NCI-H774 (cell line): ENCODE measurements around the gene TMEM45A.
"Not testable (repeated sequence)": the region's sequence is repeated elsewhere in the genome, so short reads cannot be mapped to it uniquely, and the experiment has no call there.

Experiments used
- DNase-seq: peaks from one replicate; lab custom pipeline; 2025; lab: John Stamatoyannopoulos, UW

Gene TMEM45A

GRCh38 chr3:100486808-100487207 lies 5.6 kb upstream of the TMEM45A start:
- no peak for DNase-seq

DNA sequence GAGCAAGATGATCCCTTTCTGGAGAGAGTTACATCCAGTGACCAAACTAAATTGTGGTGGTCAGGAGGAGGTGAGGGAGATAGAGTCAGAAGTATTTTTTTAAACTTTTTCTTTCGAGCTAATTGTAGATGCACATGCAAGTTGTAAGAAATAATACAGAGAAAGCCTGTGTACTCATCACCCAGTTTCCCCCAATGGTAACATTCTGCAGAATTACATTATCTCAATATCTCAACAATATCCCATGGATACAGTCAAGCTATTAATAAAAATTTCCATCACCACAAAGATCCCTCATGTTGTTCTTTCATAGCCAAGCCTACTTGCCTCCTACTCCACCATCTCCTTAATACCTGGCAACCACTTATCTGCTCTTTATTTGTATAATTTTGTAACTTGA lies 3.3 kb upstream of the TMEM45A start:
- no peak for DNase-seq

- no peak for DNase-seq
Measured at GRCh38 chr3:100496711-100497261, 4.4 kb downstream of the TMEM45A start.

DNA sequence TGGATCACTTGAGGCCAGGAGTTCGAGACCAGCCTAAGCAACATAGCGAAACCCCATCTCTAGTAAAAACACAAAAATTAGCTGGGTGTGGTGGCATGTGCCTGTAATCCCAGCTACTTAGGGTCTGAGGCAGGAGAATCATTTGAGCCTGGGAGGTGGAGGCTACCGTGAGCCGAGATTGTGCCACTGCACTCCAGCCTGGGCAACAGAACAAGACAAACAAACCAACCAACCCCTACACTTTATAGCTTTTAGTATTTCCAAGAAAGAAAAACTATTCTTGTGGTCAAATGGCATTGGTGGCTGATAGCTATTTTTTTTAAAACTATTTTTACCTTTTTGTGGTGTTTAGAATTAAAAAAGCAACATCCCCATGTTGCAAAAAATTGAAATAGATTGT lies 7.2 kb downstream of the TMEM45A start:
- no peak for DNase-seq

GRCh38 chr3:100500320-100500880 lies 8.0 kb downstream of the TMEM45A start:
- DNase-seq = no peak

- DNase-seq = no peak
Measured at GRCh38 chr3:100503448-100503847, 11.0 kb downstream of the TMEM45A start.

DNA sequence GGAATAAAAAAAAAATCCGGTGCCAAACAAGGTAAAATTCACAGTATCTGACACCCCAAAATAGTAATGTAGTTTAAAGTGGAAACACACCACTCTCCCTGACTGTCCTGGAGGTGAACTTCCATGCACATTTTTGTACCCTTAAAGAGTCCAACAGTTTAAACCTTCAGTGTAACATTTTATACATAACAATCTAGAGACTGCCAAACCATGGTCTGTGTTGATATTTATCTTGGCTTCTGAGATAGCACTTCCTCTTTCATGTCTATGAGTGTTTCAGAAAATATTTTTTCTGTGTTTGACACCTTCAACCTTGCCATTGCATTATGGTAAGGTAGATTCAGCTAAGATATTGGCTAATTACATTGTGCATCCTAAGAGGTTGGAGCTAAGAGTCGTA lies 13.9 kb downstream of the TMEM45A start:
- no peak for DNase-seq

GRCh38 chr3:100509818-100510217 lies 17.4 kb downstream of the TMEM45A start:
- not testable (repeated sequence) for DNase-seq

GRCh38 chr3:100516232-100516631 lies 23.8 kb downstream of the TMEM45A start:
- no peak for DNase-seq

GRCh38 chr3:100516838-100517237 lies 24.4 kb downstream of the TMEM45A start:
- no peak for DNase-seq

DNA sequence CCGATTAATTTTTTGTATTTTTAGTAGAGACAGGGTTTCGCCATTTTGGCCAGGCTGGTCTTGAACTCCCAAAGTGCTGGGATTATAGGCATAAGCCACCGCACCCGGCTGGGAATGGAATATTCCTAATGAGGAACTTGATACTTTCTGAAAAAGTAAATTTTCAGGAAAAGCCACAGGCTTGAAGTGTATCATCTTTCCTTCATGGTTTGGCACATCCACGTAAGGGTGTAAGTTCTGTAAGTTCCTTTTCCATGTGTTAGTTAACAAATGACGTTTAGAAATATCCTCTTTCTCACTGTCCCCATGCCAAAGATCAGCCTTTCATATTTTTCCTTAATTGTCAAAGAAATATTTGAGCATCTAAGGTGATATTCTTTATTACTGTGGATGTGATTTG lies 24.9 kb downstream of the TMEM45A start:
- no peak for DNase-seq

DNA sequence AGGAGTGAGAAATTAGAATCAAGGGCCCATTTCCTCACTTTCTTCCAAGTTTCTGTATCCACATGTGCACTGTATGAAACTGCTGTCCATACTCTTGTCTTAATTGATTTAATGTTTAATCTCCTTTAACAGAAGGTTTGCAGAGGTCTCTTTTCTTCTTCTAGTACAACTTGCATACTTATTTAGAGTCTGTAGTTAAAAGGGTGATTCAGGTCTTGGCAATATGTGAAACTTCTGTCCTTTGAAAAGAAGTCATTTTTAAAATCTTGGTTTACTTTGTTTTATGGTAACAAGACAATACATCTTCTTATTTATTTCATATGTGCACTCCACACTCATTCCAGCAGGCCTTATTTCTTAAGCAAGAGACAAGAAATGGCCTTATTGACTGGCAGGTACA lies 25.8 kb downstream of the TMEM45A start:
- DNase-seq = no peak

DNA sequence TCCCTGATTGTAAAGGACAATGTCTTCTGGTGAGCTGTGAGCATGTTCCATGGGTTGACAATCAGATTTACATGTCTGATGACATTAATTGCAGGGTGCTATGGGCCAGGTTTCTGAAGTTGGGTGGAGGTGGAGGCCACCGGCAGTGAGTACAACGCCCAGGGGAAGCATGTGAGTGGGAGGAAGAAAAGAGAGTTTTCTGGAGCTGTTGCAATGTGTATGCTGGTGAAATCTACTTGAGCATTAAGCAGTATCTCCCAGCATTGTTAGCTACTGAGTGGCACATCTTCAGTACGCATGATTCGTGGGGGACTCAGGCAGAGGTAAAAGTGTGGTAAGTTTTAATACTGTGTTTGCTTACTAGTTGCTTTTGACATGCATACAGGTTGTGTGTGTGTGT lies 26.6 kb downstream of the TMEM45A start:
- no peak for DNase-seq

GRCh38 chr3:100521439-100521845 lies 29.0 kb downstream of the TMEM45A start:
- no peak for DNase-seq

DNA sequence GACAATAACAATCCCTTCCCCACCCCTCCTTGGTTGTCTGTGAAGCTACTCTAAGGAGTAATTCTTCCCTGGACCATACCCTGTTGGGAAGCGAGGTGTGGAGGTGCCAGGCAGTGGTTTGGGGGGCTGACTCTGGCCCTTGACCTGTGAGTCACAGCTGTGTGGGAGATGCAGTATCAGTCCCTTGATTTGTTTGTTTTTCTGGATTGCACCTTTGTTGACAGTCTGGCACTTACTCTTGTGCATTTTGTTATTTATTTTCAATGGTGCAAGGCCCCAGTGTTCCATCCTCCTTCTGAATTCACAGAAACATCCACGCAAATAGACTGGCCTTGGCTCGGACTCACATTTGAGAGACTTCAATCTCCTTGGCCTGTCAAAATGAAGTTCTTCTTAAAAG lies 29.7 kb downstream of the TMEM45A start:
- no peak for DNase-seq

GRCh38 chr3:100523050-100523760 lies 30.8 kb downstream of the TMEM45A start:
- no peak for DNase-seq

DNA sequence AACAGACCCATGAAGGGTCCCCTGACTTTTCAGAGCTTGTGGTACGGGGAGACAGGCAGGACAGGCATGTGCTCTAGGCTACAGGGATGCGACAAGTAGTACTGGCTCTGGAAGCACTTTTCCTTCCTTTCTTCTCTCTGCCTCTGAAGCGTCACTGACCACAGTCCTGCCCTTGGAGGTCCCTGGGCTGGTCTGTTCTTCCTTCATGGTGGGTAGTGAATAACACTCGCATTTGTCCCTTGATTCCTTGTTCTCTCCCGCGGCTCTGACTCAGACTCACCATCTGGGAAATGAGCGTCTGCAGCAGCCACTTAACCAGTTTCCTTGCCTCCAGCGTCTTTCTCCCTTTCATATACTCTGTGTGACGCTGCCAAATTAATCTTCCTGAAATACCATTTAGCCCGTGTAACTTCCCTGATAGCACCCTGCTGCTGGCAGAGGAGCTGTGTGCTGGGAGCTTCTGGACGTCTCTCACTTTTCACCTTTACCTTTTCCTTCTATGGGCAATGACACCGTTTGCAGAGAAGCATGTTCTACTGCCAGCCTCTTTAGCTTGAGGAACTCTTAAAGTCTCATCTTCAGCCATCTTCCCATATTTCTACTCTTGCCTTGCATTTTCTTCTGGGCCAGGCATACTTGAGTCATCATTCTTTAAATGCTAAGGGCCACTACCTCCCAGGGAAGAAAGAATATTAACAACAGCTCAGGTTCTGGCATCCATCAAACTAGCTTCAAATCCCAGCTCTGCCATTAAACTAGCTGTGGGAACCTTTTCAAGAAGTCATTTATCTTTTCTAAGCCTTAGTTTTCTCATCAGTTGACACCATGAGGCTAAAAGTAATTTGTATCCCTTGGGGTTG lies 33.6 kb downstream of the TMEM45A start:
- DNase-seq = no peak

GRCh38 chr3:100526613-100527346 lies 34.4 kb downstream of the TMEM45A start:
- no peak for DNase-seq

DNA sequence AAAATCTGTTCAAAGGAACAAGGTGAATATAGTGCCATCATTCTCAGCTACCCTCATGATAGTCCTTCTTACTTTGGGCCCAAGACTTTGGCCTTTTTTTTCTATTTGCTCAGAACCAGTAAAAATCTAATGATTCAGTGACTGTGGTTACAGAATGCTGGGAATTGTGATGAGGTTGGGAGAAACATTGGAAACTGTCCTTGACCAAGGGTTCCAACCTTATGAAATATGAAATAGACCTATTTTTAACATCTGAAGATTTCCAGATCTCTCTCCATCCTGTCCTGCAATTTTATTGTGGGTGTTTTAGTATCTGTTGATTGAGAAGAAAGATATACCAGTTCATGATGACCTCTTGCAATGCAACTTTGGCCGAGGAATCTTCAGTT lies 34.9 kb downstream of the TMEM45A start:
- DNase-seq = no peak

DNA sequence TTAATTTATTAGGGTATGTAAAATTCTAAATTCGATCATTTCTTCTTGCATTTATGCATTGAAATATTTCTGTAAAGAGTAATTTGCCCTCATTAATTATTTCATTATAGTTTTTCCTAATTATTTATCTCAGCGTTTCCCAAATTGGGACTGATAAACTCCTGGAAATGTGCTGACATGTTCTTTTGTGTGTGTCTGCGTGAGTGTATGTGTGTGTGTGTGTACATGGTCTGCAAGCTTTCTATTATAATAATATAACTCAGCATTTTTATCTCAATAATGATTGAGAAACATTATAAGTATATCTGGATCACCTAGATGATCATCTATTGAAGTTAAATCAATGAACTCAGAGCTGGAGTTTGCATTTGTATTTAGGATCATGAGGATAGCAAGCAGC lies 38.7 kb downstream of the TMEM45A start:
- no peak for DNase-seq

DNA sequence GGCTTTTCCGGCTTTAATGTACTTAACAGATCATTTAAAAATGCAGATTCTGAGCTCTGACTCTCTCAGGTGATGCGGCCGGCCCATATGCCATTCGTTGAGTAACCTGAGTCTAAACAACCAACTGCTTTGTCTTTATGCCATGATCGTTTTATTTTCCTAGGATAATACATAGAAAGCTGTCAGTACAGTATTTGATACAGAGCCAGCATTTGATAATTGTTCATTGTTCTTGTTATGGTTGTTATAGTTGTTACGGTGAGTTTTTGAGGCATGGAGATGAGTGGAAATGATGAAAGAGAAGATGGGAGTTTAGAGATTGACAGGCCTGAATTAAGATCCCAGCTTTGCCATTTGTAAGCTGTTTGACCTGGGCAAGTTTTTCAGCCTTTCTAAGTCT lies 40.0 kb downstream of the TMEM45A start:
- no peak for DNase-seq

- no peak for DNase-seq
Measured at GRCh38 chr3:100533176-100533575, 40.8 kb downstream of the TMEM45A start.
